Upper lobe of left lung (tissue), 4 donors: Measurements from ENCODE around the gene SEMA5A.

Source experiments
- CTCF ChIP-seq, 6 experiments: fragments of 450-650 bp in 4 of 6; fragments of 200-600 bp in 2 of 6; sonication (generic) in 2 of 6; IDR thresholded peaks; one replicate each; pipeline ENCODE4 v1.5.1; 2016 to 2019; ENCODE audit warnings: antibody characterized with exemption in 6 of 6
- POLR2AphosphoS5 ChIP-seq, 2 donors: sonication (generic); formaldehyde crosslinking; IDR thresholded peaks; one replicate each; pipeline ENCODE4 v1.5.1; 2017; ENCODE audit warnings: antibody characterized with exemption in 2 of 2

DNA sequence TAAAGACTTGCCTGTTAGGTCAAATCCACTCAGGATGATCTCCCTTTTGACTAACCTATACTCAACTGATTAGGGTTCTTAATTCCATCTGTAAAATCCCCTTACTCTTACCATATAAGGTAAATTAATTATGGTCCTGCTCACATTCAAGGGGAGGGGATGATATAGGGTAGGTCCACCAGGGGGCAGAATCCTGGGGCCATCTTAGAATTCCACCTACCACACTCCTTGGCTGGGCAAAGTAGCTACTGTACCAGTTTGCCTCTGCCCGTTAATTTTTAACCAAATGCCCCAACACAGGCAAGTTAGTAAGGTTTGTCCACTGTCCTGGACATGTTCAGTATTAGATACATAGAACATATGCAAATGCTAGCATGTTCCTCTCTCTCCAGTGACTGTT, 262.4 kb downstream of the SEMA5A start:
- TF ChIP-seq CTCF (IDR thresholded peaks at IDR 0.05) (no peak), POLR2AphosphoS5 (IDR thresholded peaks at IDR 0.05) (no peak)
